ENCODE measurements around the gene AHCYL2. TPM values are rescaled to one million over a fixed set of nuclear protein-coding genes. Genes with fewer than 3 reads are reported as not detected.

AHCYL2 gene
- total RNA-seq, 4 donors from 2014 or later = 8.7 to 17.3 (median 14.2) TPM

DNA sequence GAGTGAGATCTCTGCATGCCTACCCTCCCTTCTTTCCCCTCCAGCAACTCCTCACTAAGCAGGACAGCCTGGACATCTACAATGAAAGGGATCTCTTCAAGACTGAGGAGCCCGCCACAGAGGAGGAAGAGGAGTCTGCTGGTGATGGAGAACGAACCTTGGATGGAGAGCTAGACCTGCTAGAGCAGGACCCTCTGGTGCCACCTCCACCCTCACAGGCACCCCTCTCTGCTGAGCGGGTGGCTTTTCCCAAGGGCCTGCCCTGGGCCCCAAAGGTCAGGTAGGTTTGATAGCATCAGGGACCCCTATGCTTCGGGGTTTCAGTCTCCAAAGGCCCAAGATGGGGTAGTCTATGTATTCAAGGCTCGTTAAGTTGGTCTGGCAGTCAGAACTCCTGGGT lies 233.3 kb downstream of the AHCYL2 start:
- TF ChIP-seq POLR2A (IDR thresholded peaks at IDR 0.05) (no peak), EP300 (IDR thresholded peaks at IDR 0.05) (no peak), POLR2AphosphoS5 (IDR thresholded peaks at IDR 0.05) (no peak)
- TF ChIP-seq, protein P1, sequence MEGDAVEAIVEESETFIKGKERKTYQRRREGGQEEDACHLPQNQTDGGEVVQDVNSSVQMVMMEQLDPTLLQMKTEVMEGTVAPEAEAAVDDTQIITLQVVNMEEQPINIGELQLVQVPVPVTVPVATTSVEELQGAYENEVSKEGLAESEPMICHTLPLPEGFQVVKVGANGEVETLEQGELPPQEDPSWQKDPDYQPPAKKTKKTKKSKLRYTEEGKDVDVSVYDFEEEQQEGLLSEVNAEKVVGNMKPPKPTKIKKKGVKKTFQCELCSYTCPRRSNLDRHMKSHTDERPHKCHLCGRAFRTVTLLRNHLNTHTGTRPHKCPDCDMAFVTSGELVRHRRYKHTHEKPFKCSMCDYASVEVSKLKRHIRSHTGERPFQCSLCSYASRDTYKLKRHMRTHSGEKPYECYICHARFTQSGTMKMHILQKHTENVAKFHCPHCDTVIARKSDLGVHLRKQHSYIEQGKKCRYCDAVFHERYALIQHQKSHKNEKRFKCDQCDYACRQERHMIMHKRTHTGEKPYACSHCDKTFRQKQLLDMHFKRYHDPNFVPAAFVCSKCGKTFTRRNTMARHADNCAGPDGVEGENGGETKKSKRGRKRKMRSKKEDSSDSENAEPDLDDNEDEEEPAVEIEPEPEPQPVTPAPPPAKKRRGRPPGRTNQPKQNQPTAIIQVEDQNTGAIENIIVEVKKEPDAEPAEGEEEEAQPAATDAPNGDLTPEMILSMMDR (IDR thresholded peaks at IDR 0.05) = no peak
- peaks cover 0 to 38% of the 10 kb centered on the region in 2 donors for H3K36me3 ChIP-seq
- H3K27ac ChIP-seq = no peak overlapping the region
- no peaks in the 10 kb centered on the region for H3K4me1 ChIP-seq
- H3K27me3 ChIP-seq = no peaks in the 10 kb centered on the region
- no peak overlapping the region for H3K4me3 ChIP-seq
- no peaks in the 10 kb centered on the region for H3K9me3 ChIP-seq
- no peak for ATAC-seq
- 93% methylated on average over 5 of the region's 5 CpGs; no CpG with 5 or more reads in 1 of the 2 donors for WGBS, 2 donors (ENCODE audit: low coverage in 1 of 2)

DNA sequence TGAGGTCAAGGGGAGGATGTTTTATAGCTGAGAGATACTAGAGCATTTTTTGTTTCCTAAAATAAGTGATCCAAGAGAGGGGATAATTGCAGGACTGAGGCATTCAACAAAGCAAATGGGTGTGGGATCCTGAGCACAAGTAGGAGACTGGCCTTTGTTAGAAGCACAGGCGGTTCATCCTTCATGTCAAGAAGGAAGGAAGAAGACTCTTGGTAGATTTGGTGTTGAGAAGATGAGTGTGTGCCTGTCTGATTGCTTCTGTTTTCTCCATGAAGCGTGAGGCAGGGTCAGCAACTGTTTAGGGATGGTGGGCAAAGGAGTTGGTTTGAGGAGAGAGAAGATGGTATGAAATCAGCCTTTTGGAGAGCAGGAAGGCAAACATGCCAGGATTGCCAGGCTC lies 237.0 kb downstream of the AHCYL2 start:
- no peaks in the 10 kb centered on the region for H3K9me3 ChIP-seq
- ATAC-seq = no peak
- no peak overlapping the region for H3K27ac ChIP-seq
- TF ChIP-seq, protein P1 (IDR thresholded peaks at IDR 0.05) = no peak
- no peak for TF ChIP-seq POLR2AphosphoS5 (IDR thresholded peaks at IDR 0.05)
- TF ChIP-seq POLR2A (IDR thresholded peaks at IDR 0.05) = no peak
- no peak for TF ChIP-seq EP300 (IDR thresholded peaks at IDR 0.05)
- no peaks in the 10 kb centered on the region for H3K4me1 ChIP-seq
- WGBS, 2 donors (ENCODE audit: low coverage in 1 of 2) = 94 to 100% methylated on average over 2 of the region's 2 CpGs
- no peak overlapping the region for H3K4me3 ChIP-seq
- no peaks in the 10 kb centered on the region for H3K27me3 ChIP-seq
- peaks cover 0 to 30% of the 10 kb centered on the region in 2 donors for H3K36me3 ChIP-seq

DNA sequence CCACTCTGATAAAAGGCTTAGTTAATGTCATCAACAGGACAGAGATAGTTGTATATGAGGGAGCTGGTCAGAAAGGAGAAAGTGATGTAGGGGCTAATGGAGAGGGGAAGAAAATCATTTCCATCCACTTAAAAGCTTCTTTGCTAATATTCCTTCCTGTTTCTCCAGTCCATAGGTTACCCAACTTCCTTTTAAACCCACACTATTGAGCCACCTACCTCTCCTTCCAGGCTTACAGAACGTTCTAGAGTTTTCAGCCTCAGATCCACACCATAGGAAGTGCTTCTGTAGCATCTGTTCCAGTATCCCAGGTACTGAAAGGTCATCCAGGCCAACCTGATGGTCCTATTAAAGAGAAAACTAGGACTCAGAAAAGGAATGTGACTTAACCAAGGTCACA lies 237.6 kb downstream of the AHCYL2 start:
- no peak for TF ChIP-seq POLR2A (IDR thresholded peaks at IDR 0.05)
- no peak for TF ChIP-seq POLR2AphosphoS5 (IDR thresholded peaks at IDR 0.05)
- TF ChIP-seq, protein P1 (IDR thresholded peaks at IDR 0.05) = no peak
- no peak for TF ChIP-seq EP300 (IDR thresholded peaks at IDR 0.05)
- Histone ChIP-seq H3K36me3 (peaks cover 0 to 24% of the 10 kb centered on the region in 2 donors), H3K27me3 (no peaks in the 10 kb centered on the region), H3K27ac (no peak overlapping the region), H3K4me3 (no peak overlapping the region), H3K4me1 (no peaks in the 10 kb centered on the region), H3K9me3 (no peaks in the 10 kb centered on the region)
- no peak for ATAC-seq
- WGBS, 2 donors (ENCODE audit: low coverage in 1 of 2) = 80% methylated on average over 1 of the region's 1 CpG; no CpG with 5 or more reads in 1 of the 2 donors

DNA sequence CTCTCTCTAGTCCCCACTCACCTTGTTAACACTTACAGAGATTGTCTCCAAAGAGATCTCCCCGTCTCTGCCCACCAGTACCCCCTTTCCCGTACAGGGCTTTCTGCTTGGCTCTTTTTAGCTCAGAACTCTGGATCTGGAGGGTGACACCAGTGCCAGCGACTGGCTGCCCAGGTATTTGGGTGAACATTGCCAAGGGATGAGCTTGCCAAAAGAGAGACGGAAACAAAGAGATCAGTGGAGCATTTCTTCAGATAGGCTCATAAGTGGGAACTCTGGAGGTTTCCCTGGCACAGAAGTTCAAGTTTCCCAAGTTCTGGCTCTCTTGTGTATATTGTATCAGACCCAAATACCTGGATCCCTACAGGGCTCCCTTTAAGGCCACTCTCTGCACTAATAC lies 239.4 kb downstream of the AHCYL2 start:
- H3K9me3 ChIP-seq = no peaks in the 10 kb centered on the region
- H3K27me3 ChIP-seq = no peaks in the 10 kb centered on the region
- peaks cover 0 to 10% (median 0%) of the 10 kb centered on the region in 3 donors for H3K4me1 ChIP-seq
- TF ChIP-seq POLR2A (IDR thresholded peaks at IDR 0.05) = no peak
- TF ChIP-seq EP300 (IDR thresholded peaks at IDR 0.05) = no peak
- TF ChIP-seq, protein P1 (IDR thresholded peaks at IDR 0.05) = no peak
- no peak for TF ChIP-seq POLR2AphosphoS5 (IDR thresholded peaks at IDR 0.05)
- 80% methylated on average over 1 of the region's 4 CpGs; no CpG with 5 or more reads in 1 of the 2 donors for WGBS, 2 donors (ENCODE audit: low coverage in 1 of 2)
- H3K4me3 ChIP-seq = no peak overlapping the region
- ATAC-seq = no peak
- H3K27ac ChIP-seq = no peak overlapping the region
- H3K36me3 ChIP-seq = peaks cover 0 to 10% of the 10 kb centered on the region in 2 donors

DNA sequence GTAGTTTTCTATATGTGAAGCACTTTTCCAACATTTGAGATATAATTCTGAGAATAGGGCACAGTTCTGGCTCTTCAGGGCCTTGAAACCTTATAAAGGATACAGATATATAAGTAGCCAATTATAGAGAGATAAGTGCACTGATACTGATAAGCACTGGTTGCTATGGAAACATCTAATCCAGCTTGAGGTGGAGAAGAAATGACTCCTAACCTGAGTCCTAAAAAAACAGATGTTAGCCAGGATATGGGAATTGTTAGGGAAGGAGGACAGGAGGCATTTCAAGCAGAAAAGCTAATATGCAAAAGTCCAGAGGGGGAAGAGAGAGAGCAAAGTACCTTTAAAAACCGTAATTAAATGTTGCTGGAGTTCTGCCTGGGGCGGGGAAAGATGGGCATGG lies 240.2 kb downstream of the AHCYL2 start:
- Histone ChIP-seq H3K27ac (no peak overlapping the region), H3K4me3 (no peak overlapping the region), H3K4me1 (peaks cover 0 to 10% (median 0%) of the 10 kb centered on the region in 3 donors), H3K36me3 (peaks cover 0 to 2% of the 10 kb centered on the region in 2 donors), H3K9me3 (no peaks in the 10 kb centered on the region), H3K27me3 (no peaks in the 10 kb centered on the region)
- TF ChIP-seq POLR2A (IDR thresholded peaks at IDR 0.05) (no peak), POLR2AphosphoS5 (IDR thresholded peaks at IDR 0.05) (no peak)
- 58 to 78% methylated on average over 2 of the region's 2 CpGs for WGBS, 2 donors (ENCODE audit: low coverage in 1 of 2)
- ATAC-seq = no peak

All from gastroesophageal sphincter (tissue), 4 donors.